Frontal cortex (tissue), 4 donors: ENCODE data around the gene TTC9. TPM values are rescaled to one million over a fixed set of nuclear protein-coding genes. Genes with fewer than 3 reads are reported as not detected.

ENCODE experiments used
- DNase-seq, 2 donors: peaks; one replicate each; pipeline ENCODE4 v3.0.0; 2012; ENCODE audit warnings: low spot score in 2 of 2
- FAIRE-seq: peaks from 2 replicates; lab custom pipeline; 2012; peaks lifted over from hg19 to GRCh38; lab: Jason Lieb, UNC
- total RNA-seq: library from RNA; depleted of rRNA; stranded (reverse); fragments of >200 nt; gene quantifications from one replicate; pipeline ENCODE4 v1.2.3, GENCODE V29; 2014
- donor health status: control.
- donor health status: control.
- donor health status: control.

The TTC9 gene
- 14.7 TPM for total RNA-seq

GRCh38 chr14:70641548-70642302 lies at the start of gene TTC9:
TTC9 (plus strand) TSS chr14:70641916; CDS start chr14:70642130, 214 bp downstream.
- FAIRE-seq (no peak), DNase-seq (peak; percentile 66 to 67)

DNA sequence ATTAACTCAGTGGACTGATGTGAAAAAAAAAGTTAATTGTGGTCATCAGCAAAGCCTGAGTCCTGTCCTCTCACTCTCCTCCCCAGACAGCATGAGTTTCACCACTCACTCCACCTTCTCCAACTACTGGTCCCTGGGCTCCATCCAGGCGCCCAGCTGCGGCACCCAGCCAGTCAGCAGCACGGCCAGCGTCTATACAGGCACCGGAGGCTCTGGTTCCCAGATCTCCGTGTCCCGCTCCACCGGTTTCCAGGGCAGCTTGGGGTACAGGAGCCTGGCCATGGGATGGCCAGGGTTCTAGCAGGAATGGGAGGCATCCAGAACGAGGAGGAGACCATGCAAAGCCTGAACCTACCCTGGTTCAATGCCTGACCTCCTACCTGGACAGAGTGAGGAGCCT lies 47.3 kb upstream of the TTC9 start:
- DNase-seq (no peak), FAIRE-seq (no peak)

DNA sequence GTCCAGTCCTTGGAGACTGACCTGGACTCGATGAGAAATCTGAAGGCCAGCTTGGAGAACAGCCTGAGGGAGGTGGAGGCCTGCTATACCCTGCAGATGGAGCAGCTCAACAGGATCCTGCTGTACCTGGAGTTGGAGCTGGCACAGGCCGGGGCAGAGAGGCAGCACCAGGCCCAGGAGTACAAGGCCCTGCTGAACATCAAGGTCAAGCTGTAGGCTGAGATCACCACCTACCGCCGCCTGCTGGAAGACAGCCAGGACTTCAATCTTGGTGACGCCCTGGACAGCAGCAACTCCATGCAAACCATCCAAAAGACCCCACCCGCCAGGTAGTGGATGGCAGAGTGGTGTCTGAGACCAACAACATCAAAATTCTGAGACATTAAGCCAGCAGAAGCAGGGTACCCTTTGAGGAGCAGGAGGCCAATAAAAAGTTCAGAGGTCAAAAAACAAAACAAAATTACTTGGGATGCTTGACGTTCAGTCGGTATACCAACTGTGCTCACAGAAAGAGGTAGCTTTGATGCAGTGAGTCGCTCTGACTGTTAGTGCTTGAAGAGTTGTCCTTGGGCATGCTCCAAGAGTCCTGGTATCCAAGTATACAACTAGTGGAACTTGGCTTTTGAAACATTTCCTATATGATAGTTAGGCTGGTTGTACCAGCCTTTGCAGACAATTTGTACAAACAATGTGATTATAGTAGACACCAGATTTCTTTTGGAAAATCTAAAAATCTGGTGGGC lies 46.1 kb upstream of the TTC9 start:
- DNase-seq, result no peak

DNA sequence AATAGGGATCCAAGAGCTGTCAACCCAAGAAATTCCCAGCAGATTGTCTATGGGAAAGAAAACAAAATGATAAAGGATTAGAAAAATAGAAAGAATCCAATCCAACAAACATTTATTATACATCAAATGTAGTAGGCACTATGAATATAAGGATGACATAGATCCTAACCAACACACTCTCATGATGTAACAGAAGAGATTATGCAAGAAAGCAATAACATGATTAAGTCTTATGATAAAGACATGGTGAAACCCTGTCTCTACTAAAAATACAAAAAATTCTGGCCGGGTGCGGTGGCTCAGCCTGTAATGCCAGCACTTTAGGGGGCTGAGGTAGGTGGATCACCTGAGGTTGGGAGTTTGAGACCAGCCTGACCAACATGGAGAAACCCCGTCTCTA lies 44.0 kb upstream of the TTC9 start:
- FAIRE-seq (no peak), DNase-seq (no peak)

More for the DNA sequence above, 46.1 kb upstream of the TTC9 start:
- FAIRE-seq, result no peak

DNA sequence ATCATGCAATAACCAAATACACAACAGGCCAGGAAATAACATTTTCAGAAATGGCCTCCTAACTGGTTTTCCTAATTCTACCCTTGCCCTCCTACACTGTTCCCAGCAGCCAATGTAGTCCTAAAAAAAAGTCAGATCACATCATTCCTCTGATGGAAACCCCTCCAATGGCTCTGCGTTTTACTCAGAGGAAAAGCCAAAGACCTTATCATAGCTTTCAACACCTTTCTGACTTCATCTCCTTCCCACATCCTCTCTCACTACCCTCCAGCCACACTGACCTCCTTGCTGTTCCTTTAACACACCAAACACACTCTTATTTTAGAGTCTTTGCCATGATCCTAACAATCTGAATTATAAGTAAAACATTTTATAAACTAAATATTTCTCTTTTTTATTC lies 42.4 kb upstream of the TTC9 start:
- DNase-seq, result no peak
- FAIRE-seq, result no peak

- DNase-seq, result peak; percentile 70 to 85
- no peak for FAIRE-seq
Measured at GRCh38 chr14:70600382-70601157, 41.1 kb upstream of the TTC9 start, which contains the start of gene MED6. MED6 (minus strand) TSS chr14:70600655; CDS start chr14:70600637, 18 bp downstream.

DNA sequence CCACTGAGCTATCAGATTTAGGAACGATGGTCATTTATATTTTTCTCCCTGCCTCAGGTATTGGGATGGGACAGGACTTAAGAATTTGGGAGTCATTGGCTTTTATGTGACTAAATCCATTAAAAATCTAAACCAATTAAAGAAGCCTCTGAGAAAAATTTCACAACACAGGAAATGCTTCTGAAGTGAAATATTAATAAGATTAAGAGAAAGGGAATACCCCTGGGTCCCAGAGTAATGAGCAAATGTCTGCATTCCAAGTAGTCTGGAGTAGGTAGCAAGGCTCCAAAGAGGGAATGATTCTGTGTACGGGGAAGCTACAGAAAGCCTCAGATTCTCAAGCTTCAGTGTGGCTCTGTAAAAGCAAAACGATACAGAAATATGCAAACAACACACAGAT lies 40.6 kb upstream of the TTC9 start:
- FAIRE-seq (no peak), DNase-seq (no peak)

- FAIRE-seq (no peak), DNase-seq (no peak)
Measured at GRCh38 chr14:70602254-70602653, 39.5 kb upstream of the TTC9 start.

DNA sequence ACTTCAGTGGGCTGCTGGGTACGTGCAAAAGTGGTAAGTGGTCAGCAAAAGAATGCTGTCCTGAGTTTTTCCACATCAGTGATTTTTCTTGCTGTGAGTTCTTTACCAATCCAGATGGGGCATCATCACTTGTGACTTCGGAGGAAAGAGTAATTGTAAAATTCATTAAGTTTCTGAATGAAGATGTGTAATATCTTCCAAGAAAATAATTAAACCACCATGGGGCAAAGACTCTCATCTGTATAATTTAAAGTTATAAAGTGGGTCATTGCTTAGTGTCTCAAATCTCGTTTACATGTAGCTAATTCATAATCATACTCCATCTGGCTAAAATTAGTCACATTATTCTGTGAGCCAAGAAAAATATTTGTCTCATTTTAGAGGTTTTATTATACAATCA lies 30.5 kb upstream of the TTC9 start:
- no peak for FAIRE-seq
- DNase-seq, result no peak

GRCh38 chr14:70616646-70617045 lies 25.1 kb upstream of the TTC9 start:
- peak; percentile 51 for FAIRE-seq
- no peak for DNase-seq

- no peak for FAIRE-seq
Measured at GRCh38 chr14:70618314-70618713, 23.4 kb upstream of the TTC9 start.

DNA sequence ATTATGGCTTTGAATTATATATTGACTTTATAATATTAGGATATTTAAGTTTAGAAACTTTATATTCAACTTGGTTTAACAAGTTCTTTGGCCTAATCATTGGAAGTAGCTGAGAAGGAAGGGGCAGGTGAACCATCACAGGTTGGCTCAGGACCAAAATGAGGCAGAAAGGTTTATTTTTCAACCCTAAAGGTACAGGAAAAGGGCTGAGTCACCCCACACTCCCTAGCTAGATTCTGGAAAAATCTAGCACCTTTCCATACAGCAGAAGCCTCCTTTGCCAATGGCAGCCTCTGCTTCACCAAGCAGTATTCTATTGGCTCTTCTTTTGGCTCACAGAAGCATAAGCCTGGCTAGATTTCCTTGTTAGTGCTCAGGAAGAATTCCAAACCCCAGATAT lies 22.0 kb upstream of the TTC9 start:
- FAIRE-seq (no peak), DNase-seq (no peak)

More at GRCh38 chr14:70618314-70618713, 23.4 kb upstream of the TTC9 start:
- DNase-seq, result no peak

- FAIRE-seq, result no peak
- no peak for DNase-seq
Measured at GRCh38 chr14:70622111-70622712, 19.5 kb upstream of the TTC9 start.

DNA sequence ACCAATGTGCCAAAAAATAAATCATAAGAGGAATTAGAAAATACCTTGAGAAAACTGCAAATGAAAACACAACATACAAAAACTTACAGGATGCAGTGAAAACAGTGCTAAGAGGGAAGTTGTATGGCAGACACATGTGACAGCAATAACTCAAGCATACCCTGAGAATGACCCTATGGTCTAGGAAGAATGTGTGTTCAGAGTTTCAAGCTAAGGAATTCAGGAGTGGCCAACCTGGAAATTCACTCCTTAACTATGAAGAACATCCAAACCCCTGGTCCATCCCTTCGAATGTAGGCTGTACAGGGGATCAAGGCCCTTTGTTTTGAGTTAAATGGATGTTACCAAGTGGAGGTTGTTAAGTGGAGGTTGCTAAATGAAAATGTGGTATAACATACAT lies 16.7 kb upstream of the TTC9 start:
- FAIRE-seq, result no peak

GRCh38 chr14:70631948-70632347 lies 9.8 kb upstream of the TTC9 start:
- DNase-seq (no peak), FAIRE-seq (no peak)

More for the DNA sequence above, 16.7 kb upstream of the TTC9 start:
- no peak for DNase-seq

DNA sequence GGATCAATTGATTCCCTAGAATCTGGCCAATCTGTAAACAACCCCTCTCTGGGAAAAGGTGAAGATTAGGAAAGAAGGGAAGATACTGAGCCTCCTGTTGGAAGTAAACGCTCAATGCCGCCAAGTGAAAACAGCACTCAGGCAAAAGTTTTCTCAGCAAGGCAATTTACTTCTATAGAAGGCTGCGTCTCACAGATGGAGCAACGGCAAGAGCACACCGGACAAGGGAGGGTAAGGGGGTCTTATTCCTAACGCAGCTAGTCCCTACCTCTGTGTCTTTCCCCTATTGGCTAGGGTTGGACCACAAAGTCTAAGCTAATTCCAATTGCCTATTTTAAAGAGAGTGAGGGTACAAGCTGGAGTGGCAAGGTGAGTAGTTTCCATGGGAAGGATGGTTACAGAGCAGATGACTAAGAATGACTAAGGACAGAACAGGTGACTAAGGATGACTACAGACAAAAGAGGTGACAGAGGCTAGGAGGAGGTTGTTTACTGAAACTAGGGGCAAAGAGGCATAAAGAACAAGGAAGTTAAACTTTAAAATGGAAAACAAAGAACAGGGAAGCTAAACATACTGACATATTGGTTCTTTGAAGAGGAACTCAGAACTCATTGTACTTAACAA lies 5.6 kb upstream of the TTC9 start:
- FAIRE-seq, result no peak

DNA sequence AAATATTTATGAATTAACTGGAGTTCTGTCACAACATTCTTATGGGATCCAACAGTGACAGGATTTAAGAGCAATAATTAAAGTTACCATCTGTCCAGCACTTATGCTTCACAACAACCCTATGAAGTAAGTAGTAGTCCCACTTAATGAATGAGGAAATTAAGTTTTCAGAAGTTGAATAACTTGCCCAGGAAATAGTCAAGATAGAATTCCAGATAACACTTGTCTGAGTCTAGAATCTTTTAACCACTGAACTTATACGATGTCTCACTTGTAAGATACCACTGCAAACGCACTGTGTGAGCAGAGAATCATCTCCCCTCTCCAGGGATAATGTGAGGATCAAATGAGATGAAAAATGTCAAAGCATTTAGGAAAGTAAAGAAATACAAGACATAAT lies 3.3 kb upstream of the TTC9 start:
- DNase-seq, result no peak
- FAIRE-seq, result no peak

More for the DNA sequence above, 5.6 kb upstream of the TTC9 start:
- no peak for DNase-seq

DNA sequence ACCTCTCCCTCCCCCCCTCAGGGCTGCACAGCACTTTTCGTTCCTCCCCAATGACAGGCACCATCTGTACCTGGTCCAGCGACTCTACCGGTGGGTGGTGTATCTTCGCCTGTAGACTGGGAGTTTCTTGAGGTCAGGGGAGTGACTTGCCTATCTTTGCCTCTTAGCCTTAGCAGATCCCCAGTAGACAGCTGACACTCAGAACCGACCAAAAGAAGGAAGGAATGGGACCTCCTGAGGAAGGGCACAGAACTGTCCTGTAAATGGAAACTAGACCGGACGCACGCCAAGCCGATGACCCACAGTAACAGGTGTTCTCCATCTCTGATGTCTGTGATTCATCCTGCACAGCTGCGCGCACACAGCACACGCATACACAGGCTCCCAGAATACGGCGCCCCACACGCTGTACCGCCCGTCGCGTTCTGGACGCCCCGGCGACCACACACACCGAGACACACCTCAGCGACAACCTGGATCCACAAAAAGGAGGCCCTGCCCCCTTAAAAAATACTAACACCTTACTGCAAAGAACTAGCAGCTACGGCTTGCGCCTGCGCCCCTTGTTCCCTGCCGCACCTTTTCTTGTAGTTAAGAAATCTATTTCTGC lies 673 bp upstream of the TTC9 start:
- no peak for FAIRE-seq
- peak; percentile 32 to 55 for DNase-seq
